Measurements from ENCODE around the gene ADM. TPM values are rescaled to one million over a fixed set of nuclear protein-coding genes. Genes with fewer than 3 reads are reported as not detected.
A peak's percentile ranks its signal among the peaks of the same experiment; 100 is the strongest.

The ADM gene
- total RNA-seq, 2 experiments from 2014 or later: 43.1 to 46.9 TPM

GRCh38 chr11:10349806-10350205 is 44.9 kb downstream of the ADM start:
- no peaks in the 10 kb centered on the region for H3K36me3 Mint-ChIP-seq (ENCODE audit: low read depth)
- no peak for DNase-seq
- ChIA-PET CTCF (interaction anchor here (0.6 kb wide), 1 partner anchor 42 kb away, joined by 3 read pairs; no protein-coding TSS in a partner anchor), POLR2A (no interaction called here)
- no peaks in the 10 kb centered on the region for H3K4me1 Mint-ChIP-seq (ENCODE audit: low read depth)
- TF ChIP-seq CTCF (IDR thresholded peaks at IDR 0.05): no peak
- ATAC-seq: no peak
- no peaks in the 10 kb centered on the region for H3K9me3 Mint-ChIP-seq
- no peak overlapping the region for H3K4me3 Mint-ChIP-seq
- intact Hi-C loops (cut with micrococcal nuclease): no loop called here
- no peak overlapping the region for H3K27ac Mint-ChIP-seq
- H3K27me3 Mint-ChIP-seq: peaks cover 9% of the 10 kb centered on the region

- TF ChIP-seq CTCF (IDR thresholded peaks at IDR 0.05): no peak
- H3K36me3 Mint-ChIP-seq (ENCODE audit: low read depth): no peaks in the 10 kb centered on the region
- ChIA-PET CTCF (interaction anchor here (0.6 kb wide), 1 partner anchor 43 kb away, joined by 3 read pairs; no protein-coding TSS in a partner anchor), POLR2A (no interaction called here)
- no peak for ATAC-seq
- no peak overlapping the region for H3K4me3 Mint-ChIP-seq
- H3K27ac Mint-ChIP-seq: no peak overlapping the region
- intact Hi-C loops (cut with micrococcal nuclease): no loop called here
- no peaks in the 10 kb centered on the region for H3K9me3 Mint-ChIP-seq
- DNase-seq: no peak
- H3K27me3 Mint-ChIP-seq: peaks cover 9% of the 10 kb centered on the region
- H3K4me1 Mint-ChIP-seq (ENCODE audit: low read depth): peaks cover 1% of the 10 kb centered on the region
Measured at GRCh38 chr11:10350334-10350733, 45.5 kb downstream of the ADM start.

DNA sequence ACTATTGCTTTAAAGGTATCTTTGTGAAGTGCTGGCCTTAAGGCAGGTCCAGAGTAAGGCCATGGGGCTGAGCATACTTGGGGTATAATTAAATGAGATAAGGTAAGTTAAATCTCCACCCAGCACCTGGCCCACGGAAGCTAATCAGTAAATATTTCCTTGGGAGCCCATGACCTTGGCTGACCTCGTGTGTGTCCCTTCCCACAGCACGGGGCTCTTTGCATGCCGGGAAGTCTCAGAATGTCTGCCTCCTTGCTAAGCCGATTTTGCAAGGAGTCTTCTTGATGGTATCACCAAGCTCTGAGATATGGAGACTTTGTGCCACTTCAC is 46.5 kb downstream of the ADM start:
- intact Hi-C loops (cut with micrococcal nuclease): no loop called here
- ChIA-PET POLR2A (no interaction called here), CTCF (interaction anchor here (0.8 kb wide), 1 partner anchor 15 kb away, joined by 3 read pairs; no protein-coding TSS in a partner anchor)
- no peaks in the 10 kb centered on the region for H3K36me3 Mint-ChIP-seq (ENCODE audit: low read depth)
- peaks cover 3% of the 10 kb centered on the region for H3K4me1 Mint-ChIP-seq (ENCODE audit: low read depth)
- no peak overlapping the region for H3K4me3 Mint-ChIP-seq
- H3K27me3 Mint-ChIP-seq: peaks cover 17% of the 10 kb centered on the region
- ATAC-seq: no peak
- H3K27ac Mint-ChIP-seq: no peak overlapping the region
- DNase-seq: no peak
- no peak for TF ChIP-seq CTCF (IDR thresholded peaks at IDR 0.05)
- H3K9me3 Mint-ChIP-seq: no peaks in the 10 kb centered on the region

DNA sequence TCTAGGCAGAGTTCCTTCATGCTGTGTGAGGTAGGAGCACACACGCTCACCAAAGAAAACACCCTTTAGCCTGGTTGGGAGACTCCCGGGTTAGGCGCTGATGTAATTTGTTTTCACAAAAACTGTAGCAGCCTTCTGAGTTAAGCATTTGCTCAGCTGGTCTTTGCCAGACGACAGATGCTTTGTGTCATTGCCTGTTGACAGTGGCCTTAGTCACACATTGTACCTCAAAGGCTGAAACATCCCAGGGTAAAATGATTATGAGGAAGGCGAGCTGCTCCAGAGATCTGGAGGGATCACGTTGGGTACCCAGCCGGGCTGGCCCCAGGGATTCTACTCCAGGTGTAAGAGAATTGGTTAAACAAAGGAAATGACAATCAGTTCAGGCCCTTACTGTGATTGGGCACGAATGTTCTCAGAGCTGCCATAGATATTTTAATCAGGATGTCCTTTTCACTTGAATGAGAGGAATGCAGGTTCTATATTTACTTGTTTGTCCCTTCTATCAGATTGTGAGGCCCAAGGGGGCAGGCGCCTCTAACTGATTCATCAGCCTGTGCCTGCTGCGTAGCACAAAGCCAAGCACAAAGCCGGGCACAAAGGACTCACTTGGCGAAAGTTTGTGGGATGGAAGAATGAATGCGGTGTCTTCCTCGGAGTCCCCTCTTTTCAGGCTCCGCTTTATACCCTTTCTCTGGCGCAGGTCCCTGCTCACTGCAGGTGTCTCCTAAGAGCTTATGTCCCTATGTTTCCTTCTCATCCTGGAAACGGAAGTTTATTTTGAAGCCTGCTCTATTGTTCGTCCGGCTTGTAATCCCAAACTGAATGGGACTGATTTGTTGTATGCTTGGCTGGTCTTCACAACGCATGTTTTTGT is 47.1 kb downstream of the ADM start:
- POLR2A ChIA-PET: no interaction called here
- no peak for TF ChIP-seq CTCF (IDR thresholded peaks at IDR 0.05)

DNA sequence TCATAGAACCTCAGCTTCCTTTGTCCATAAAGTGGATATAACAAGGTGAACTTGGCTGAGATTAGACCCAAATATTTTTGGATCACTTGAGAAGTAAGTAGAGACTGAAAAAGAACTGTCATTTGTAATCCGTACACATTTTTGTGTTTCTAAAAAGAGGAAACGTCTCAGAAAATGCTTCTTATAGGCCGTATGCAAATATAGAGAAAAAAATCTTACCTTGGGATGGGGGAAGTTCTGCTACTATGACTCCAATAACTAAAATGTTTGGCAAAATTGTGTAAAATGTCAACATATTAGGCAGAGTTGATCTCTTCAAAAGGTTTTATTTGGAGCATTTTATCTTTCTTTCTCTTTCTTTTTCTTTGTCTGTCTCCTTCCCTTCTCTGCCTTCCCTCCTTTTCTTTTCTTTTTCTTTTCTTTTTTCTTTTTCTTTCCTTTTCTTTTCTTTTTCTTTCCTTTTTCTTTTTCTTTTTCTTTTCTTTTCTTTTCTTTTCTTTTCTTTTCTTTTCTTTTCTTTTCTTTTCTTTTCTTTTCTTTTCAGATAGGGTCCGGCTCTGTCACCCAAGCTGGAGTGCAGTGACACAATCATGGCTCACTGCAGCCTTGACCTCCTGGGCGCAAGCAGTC is 48.2 kb downstream of the ADM start:
- intact Hi-C loops (cut with micrococcal nuclease): no loop called here
- DNase-seq (no peak), ATAC-seq (no peak)
- CTCF ChIA-PET: no interaction called here
- POLR2A ChIA-PET: no interaction called here
- Mint-ChIP-seq H3K4me1 (ENCODE audit: low read depth) (peaks cover 3% of the 10 kb centered on the region), H3K27me3 (peaks cover 22% of the 10 kb centered on the region), H3K27ac (no peak overlapping the region), H3K36me3 (ENCODE audit: low read depth) (no peaks in the 10 kb centered on the region), H3K9me3 (no peaks in the 10 kb centered on the region), H3K4me3 (no peak overlapping the region)
- TF ChIP-seq CTCF (IDR thresholded peaks at IDR 0.05): peak; percentile 47

More for the DNA sequence above, 47.1 kb downstream of the ADM start:
- ATAC-seq (no peak), DNase-seq (no peak)
- no peaks in the 10 kb centered on the region for H3K36me3 Mint-ChIP-seq (ENCODE audit: low read depth)
- H3K4me1 Mint-ChIP-seq (ENCODE audit: low read depth): peaks cover 3% of the 10 kb centered on the region
- no peaks in the 10 kb centered on the region for H3K9me3 Mint-ChIP-seq
- peaks cover 20% of the 10 kb centered on the region for H3K27me3 Mint-ChIP-seq
- H3K27ac Mint-ChIP-seq: no peak overlapping the region
- CTCF ChIA-PET: interaction anchor here (0.8 kb wide), 1 partner anchor 14 kb away, joined by 3 read pairs; no protein-coding TSS in a partner anchor
- H3K4me3 Mint-ChIP-seq: no peak overlapping the region
- intact Hi-C loops (cut with micrococcal nuclease): no loop called here
